Left lobe of liver (tissue), 1 donor: Measurements from ENCODE around the gene MRPS5. TPM values are rescaled to one million over a fixed set of nuclear protein-coding genes. Genes with fewer than 3 reads are reported as not detected.

Source experiments
- total RNA-seq: library from RNA; stranded (reverse); gene quantifications from one replicate; pipeline ENCODE4 v1.2.1, GENCODE V29; 2021
- donor health status: DM: no; HTN: yes; CAD: no.

Gene MRPS5
- total RNA-seq, 1 donor from 2014 or later, result 34.7 TPM

Other genes with a start within 250 kb of the MRPS5 start
- 0.28 TPM for gene MAL, start 96.1 kb downstream of the MRPS5 start, total RNA-seq
- gene ZNF514, start 38.0 kb upstream of the MRPS5 start, total RNA-seq, result 6.6 TPM
- 1.7 TPM for gene ZNF2, start 44.0 kb upstream of the MRPS5 start, total RNA-seq
- 1.3 TPM for gene ZNF892, start 85.7 kb upstream of the MRPS5 start, total RNA-seq
- 1.1 TPM for gene PROM2, start 152.6 kb upstream of the MRPS5 start, total RNA-seq
- gene KCNIP3, start 175.5 kb upstream of the MRPS5 start, total RNA-seq, result 1.6 TPM